Kidney (tissue), 14 donors: Measurements from ENCODE around the gene NEDD4L. TPM values are rescaled to one million over a fixed set of nuclear protein-coding genes. Genes with fewer than 3 reads are reported as not detected.

Experiments used
- DNase-seq, 5 donors: peaks; one replicate each; pipeline ENCODE4 v3.0.0-alpha.2; 2013 to 2020
- FAIRE-seq: peaks from 2 replicates; lab custom pipeline; 2012; peaks lifted over from hg19 to GRCh38; lab: Jason Lieb, UNC
- H3K27ac ChIP-seq, 2 donors: one replicate each; pipeline ENCODE4 v1.7.0; 2013; ENCODE audit warnings: low read depth in 2 of 2, low read length in 2 of 2, inconsistent platforms in 1 of 2
- H3K27me3 ChIP-seq: one replicate; pipeline ENCODE4 v1.7.1; 2013; ENCODE audit warnings: low read length, inconsistent platforms; ENCODE audit not compliant: control insufficient read depth, insufficient read depth
- H3K36me3 ChIP-seq, 3 donors: one replicate each; pipeline versions ENCODE4 v1.7.0 to v1.7.1; 2013; ENCODE audit warnings: low read length in 3 of 3, control low read depth in 1 of 3, inconsistent platforms in 1 of 3; ENCODE audit not compliant: insufficient read depth in 3 of 3, control insufficient read depth in 2 of 3
- H3K4me1 ChIP-seq, 3 donors: one replicate each; pipeline versions ENCODE4 v1.7.0 to v1.7.1; 2013; ENCODE audit warnings: low read length in 3 of 3, inconsistent platforms in 1 of 3, low read depth in 1 of 3; ENCODE audit not compliant: control insufficient read depth in 2 of 3, insufficient read depth in 2 of 3
- H3K4me3 ChIP-seq, 3 donors: one replicate each; pipeline versions ENCODE4 v1.7.0 to v1.8.1; 2013; ENCODE audit warnings: low read length in 3 of 3, control low read depth in 1 of 3, inconsistent platforms in 1 of 3
- H3K9ac ChIP-seq, 3 donors: one replicate each; pipeline versions ENCODE4 v1.7.0 to v1.7.1; 2013; ENCODE audit warnings: low read length in 3 of 3, control low read depth in 1 of 3, inconsistent platforms in 1 of 3
- H3K9me3 ChIP-seq, 3 donors: one replicate each; pipeline versions ENCODE4 v1.7.0 to v1.7.1; 2013; ENCODE audit warnings: low read length in 3 of 3, control low read depth in 1 of 3, inconsistent platforms in 1 of 3; ENCODE audit not compliant: control insufficient read depth in 2 of 3, insufficient read depth in 1 of 3
- intact Hi-C: fragments of 100-400 bp; cut with DNase I; formaldehyde crosslinking; loops from one replicate; pipeline ENCODE4 v1.11.1; 2022
- polyA plus RNA-seq: library from polyadenylated mRNA; stranded (reverse); fragments of 350-450 nt; fragmentation: Illumina TruSeq; extraction: RNeasy Lipid Tissue Mini Kit (QIAGEN cat#74804); gene quantifications from one replicate; pipeline ENCODE4 v1.2.3, GENCODE V29; 2014; ENCODE audit warnings: low read depth, low replicate concordance; ENCODE audit not compliant: insufficient read depth
- total RNA-seq: library from RNA; stranded (reverse); fragmentation: NEBNext Ultra II Directional; extraction: Animal tissue kit (Norgen Biotek cat#: 25700); gene quantifications from one replicate; pipeline ENCODE4 v1.2.1, GENCODE V29; 2021
- TF ChIP-seq, protein P1 (sequence below): IDR thresholded peaks from 3 replicates; pipeline ENCODE4 v1.5.1; 2012; ENCODE audit warnings: mild to moderate bottlenecking, moderate library complexity, borderline replicate concordance; ENCODE audit not compliant: insufficient read depth; ENCODE audit errors: extremely low read depth
- donor health status: control.
- donor health status: control.
- donor health status: control.
- donor health status: control.
- donor health status: control.
- donor health status: DM: yes; HTN: yes; CAD: no.
- donor health status: Normal renal cell carcinoma (clear cell type).

Gene NEDD4L
- total and polyA plus RNA-seq, 2 donors from 2014 or later, result 90.8 to 95.7 TPM

GRCh38 chr18:58396966-58397365, 352.9 kb downstream of the NEDD4L start:
- no peak for FAIRE-seq
- H3K9ac ChIP-seq, result no peak overlapping the region
- TF ChIP-seq, protein P1, sequence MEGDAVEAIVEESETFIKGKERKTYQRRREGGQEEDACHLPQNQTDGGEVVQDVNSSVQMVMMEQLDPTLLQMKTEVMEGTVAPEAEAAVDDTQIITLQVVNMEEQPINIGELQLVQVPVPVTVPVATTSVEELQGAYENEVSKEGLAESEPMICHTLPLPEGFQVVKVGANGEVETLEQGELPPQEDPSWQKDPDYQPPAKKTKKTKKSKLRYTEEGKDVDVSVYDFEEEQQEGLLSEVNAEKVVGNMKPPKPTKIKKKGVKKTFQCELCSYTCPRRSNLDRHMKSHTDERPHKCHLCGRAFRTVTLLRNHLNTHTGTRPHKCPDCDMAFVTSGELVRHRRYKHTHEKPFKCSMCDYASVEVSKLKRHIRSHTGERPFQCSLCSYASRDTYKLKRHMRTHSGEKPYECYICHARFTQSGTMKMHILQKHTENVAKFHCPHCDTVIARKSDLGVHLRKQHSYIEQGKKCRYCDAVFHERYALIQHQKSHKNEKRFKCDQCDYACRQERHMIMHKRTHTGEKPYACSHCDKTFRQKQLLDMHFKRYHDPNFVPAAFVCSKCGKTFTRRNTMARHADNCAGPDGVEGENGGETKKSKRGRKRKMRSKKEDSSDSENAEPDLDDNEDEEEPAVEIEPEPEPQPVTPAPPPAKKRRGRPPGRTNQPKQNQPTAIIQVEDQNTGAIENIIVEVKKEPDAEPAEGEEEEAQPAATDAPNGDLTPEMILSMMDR, result no peak
- peaks cover 3 to 33% (median 12%) of the 10 kb centered on the region in 3 donors for H3K4me1 ChIP-seq
- no peaks in the 10 kb centered on the region for H3K27me3 ChIP-seq
- no peak overlapping the region for H3K27ac ChIP-seq
- H3K4me3 ChIP-seq, result no peak overlapping the region
- intact Hi-C loops, result no loop called here
- H3K9me3 ChIP-seq, result no peaks in the 10 kb centered on the region
- DNase-seq, result no peak
- peaks cover 9 to 17% (median 13%) of the 10 kb centered on the region in 3 donors for H3K36me3 ChIP-seq

- peaks cover 9 to 12% (median 12%) of the 10 kb centered on the region in 3 donors for H3K36me3 ChIP-seq
- TF ChIP-seq, protein P1, result no peak
- no peak overlapping the region for H3K9ac ChIP-seq
- H3K9me3 ChIP-seq, result no peaks in the 10 kb centered on the region
- DNase-seq (no peak), FAIRE-seq (no peak)
- intact Hi-C loops, result no loop called here
- H3K27me3 ChIP-seq, result no peaks in the 10 kb centered on the region
- no peak overlapping the region for H3K4me3 ChIP-seq
- no peak overlapping the region for H3K27ac ChIP-seq
- peaks cover 3 to 32% (median 12%) of the 10 kb centered on the region in 3 donors for H3K4me1 ChIP-seq
These were observed 353.5 kb downstream of the NEDD4L start for GRCh38 chr18:58397385-58398132.

GRCh38 chr18:58398648-58399398, 354.8 kb downstream of the NEDD4L start:
- Histone ChIP-seq H3K9me3 (no peaks in the 10 kb centered on the region), H3K27me3 (no peaks in the 10 kb centered on the region), H3K27ac (no peak overlapping the region), H3K4me1 (peaks cover 0 to 25% (median 8%) of the 10 kb centered on the region in 3 donors), H3K36me3 (peaks cover 8 to 12% (median 12%) of the 10 kb centered on the region in 3 donors), H3K4me3 (no peak overlapping the region), H3K9ac (no peak overlapping the region)
- no peak for FAIRE-seq
- no peak for DNase-seq
- intact Hi-C loops, result no loop called here
- TF ChIP-seq, protein P1, result no peak
